Sigmoid colon (tissue), 4 donors: Measurements from ENCODE around the gene CDK4.

ENCODE experiments used
- POLR2AphosphoS5 ChIP-seq, 4 donors: sonication (generic); formaldehyde crosslinking; IDR thresholded peaks; one replicate each; pipeline ENCODE4 v1.6.1; 2017; ENCODE audit warnings: antibody characterized with exemption in 4 of 4
- TF ChIP-seq, protein P1 (sequence below), 4 experiments: fragments of 450-650 bp in 3 of 4; fragments of 200-600 bp in 1 of 4; IDR thresholded peaks; one replicate each; pipeline ENCODE4 v1.5.1; 2016 to 2019; ENCODE audit warnings: antibody characterized with exemption in 4 of 4, mild to moderate bottlenecking in 3 of 4, moderate library complexity in 2 of 4

DNA sequence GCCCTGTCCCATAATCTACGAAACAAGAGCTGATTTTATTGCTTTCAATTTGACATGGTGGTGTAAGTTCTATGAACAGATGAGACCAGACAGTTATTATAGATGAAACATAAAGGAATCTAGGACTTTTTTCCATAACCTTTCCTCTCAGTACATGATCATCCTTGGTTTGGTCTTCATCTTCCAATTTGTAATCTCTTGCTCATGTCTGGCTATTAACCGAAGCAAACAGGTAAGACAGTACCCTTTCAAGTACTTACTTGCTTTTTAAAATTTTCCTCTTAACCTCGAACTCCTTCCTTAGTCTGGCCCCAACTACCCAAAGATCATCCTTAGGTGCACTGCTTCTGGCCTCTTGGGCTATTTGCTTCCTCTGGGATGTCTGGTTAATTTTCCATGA lies 6.1 kb downstream of the CDK4 start:
- TF ChIP-seq, protein P1, sequence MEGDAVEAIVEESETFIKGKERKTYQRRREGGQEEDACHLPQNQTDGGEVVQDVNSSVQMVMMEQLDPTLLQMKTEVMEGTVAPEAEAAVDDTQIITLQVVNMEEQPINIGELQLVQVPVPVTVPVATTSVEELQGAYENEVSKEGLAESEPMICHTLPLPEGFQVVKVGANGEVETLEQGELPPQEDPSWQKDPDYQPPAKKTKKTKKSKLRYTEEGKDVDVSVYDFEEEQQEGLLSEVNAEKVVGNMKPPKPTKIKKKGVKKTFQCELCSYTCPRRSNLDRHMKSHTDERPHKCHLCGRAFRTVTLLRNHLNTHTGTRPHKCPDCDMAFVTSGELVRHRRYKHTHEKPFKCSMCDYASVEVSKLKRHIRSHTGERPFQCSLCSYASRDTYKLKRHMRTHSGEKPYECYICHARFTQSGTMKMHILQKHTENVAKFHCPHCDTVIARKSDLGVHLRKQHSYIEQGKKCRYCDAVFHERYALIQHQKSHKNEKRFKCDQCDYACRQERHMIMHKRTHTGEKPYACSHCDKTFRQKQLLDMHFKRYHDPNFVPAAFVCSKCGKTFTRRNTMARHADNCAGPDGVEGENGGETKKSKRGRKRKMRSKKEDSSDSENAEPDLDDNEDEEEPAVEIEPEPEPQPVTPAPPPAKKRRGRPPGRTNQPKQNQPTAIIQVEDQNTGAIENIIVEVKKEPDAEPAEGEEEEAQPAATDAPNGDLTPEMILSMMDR (IDR thresholded peaks at IDR 0.05) = no peak
- no peak for TF ChIP-seq POLR2AphosphoS5 (IDR thresholded peaks at IDR 0.05)
